Measurements from ENCODE around the gene PKP3.

PKP3 gene

GRCh38 chr11:446891-447290 lies 52.9 kb downstream of the PKP3 start:
- no peak for DNase-seq (ENCODE audit: low read depth)
- TF ChIP-seq CTCF (conservative IDR thresholded peaks at IDR 0.05; ENCODE audit: low read depth, low read length), result no peak
- H3K4me3 ChIP-seq (ENCODE audit: low read length), result no peak overlapping the region

- peak; percentile 91 for TF ChIP-seq CTCF (conservative IDR thresholded peaks at IDR 0.05; ENCODE audit: low read depth, low read length)
- H3K4me3 ChIP-seq (ENCODE audit: low read length), result peak overlapping the region; percentile 67
These were observed 54.1 kb downstream of the PKP3 start for GRCh38 chr11:447923-448731.

DNA sequence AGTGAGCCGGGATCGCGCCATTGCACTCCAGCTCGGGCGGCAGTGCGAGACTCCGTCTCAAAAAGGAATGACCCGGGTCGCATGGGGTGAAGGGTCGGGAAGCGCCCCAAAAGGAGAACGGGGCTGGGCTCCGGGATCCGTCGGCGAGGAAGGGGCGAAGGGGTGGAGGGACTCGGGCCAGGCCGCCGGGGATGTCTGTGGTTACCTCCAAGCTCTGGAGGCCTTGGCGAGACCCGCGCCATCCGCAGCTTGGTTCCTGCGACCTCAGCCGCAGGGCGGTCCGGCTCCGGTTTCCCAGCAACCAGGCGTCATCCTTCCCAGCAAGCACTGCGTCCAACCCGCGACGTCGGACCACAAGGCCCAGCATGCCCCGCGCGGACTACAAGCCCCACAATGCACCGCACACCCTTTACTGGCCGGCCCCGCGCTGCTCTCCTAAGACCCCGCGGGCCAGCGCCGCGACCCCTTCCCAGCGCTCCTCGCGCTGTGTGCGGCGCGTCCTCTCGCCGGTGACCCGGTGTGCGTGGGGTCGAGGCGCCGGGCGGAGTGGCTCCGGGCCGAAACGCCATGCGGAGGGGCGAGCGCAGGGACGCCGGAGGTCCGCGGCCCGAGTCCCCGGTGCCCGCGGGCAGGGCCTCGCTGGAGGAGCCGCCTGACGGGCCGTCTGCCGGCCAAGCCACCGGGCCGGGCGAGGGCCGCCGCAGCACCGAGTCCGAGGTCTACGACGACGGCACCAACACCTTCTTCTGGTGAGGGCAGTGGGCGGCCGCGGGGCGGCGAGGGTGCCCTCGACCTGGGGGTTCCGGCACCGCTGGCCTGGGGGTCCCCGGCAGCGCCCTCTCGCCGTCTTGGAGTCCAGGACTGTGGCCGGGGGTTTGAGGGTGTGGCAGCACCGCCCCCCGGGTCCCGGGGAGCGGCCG lies 56.1 kb downstream of the PKP3 start, which contains the start of gene PTDSS2:
Gene PTDSS2, plus strand, starts transcription at position 391 of the 920 bp plus-strand sequence. Its CDS starts 177 bp downstream, at position 568.
- H3K4me3 ChIP-seq (ENCODE audit: low read length), result peak within 1 kb of the TSS; percentile 61
- peak; percentile 91 for DNase-seq (ENCODE audit: low read depth)
- no peak for TF ChIP-seq CTCF (conservative IDR thresholded peaks at IDR 0.05; ENCODE audit: low read depth, low read length)

More at GRCh38 chr11:447923-448731, 54.1 kb downstream of the PKP3 start:
- peak; percentile 71 for DNase-seq (ENCODE audit: low read depth)

GRCh38 chr11:450809-451451 lies 56.9 kb downstream of the PKP3 start:
- peak overlapping the region; percentile 61 for H3K4me3 ChIP-seq (ENCODE audit: low read length)
- TF ChIP-seq CTCF (conservative IDR thresholded peaks at IDR 0.05; ENCODE audit: low read depth, low read length), result no peak
- peak; percentile 20 for DNase-seq (ENCODE audit: low read depth)

- no peak for DNase-seq (ENCODE audit: low read depth)
- peak overlapping the region; percentile 61 for H3K4me3 ChIP-seq (ENCODE audit: low read length)
- TF ChIP-seq CTCF (conservative IDR thresholded peaks at IDR 0.05; ENCODE audit: low read depth, low read length), result no peak
These were observed 57.7 kb downstream of the PKP3 start for GRCh38 chr11:451738-452137.

- TF ChIP-seq CTCF (conservative IDR thresholded peaks at IDR 0.05; ENCODE audit: low read depth, low read length), result no peak
- DNase-seq (ENCODE audit: low read depth), result no peak
- no peak overlapping the region for H3K4me3 ChIP-seq (ENCODE audit: low read length)
These were observed 58.3 kb downstream of the PKP3 start for GRCh38 chr11:452203-452744.
